WERI-Rb-1 (cell line): ENCODE results near the gene C9orf85.
"Not testable (repeated sequence)": the region's sequence is repeated elsewhere in the genome, so short reads cannot be mapped to it uniquely, and the experiment has no call there.

ENCODE experiments used
- DNase-seq: peaks from one replicate; pipeline ENCODE4 v3.0.0-alpha.2; 2020
- H3K27ac ChIP-seq: fragments of 250-450 bp; sonication (Bioruptor Pico); 2 replicates; pipeline ENCODE4 v1.5.1; 2020; ENCODE audit warnings: mild to moderate bottlenecking, moderate library complexity
- H3K27me3 ChIP-seq: fragments of 250-450 bp; sonication (Bioruptor Pico); 2 replicates; pipeline ENCODE4 v1.5.1; 2021; ENCODE audit warnings: mild to moderate bottlenecking, low read depth, moderate library complexity; ENCODE audit not compliant: insufficient read depth, severe bottlenecking
- H3K36me3 ChIP-seq: fragments of 250-450 bp; sonication (Bioruptor Pico); 2 replicates; pipeline ENCODE4 v1.5.1; 2020; ENCODE audit warnings: mild to moderate bottlenecking, moderate library complexity
- H3K4me3 ChIP-seq: 2 replicates; pipeline ENCODE4 v1.5.1; 2011; ENCODE audit warnings: low read depth, mild to moderate bottlenecking, control low read depth, low read length
- H3K9me3 ChIP-seq: fragments of 250-450 bp; sonication (Bioruptor Pico); 2 replicates; pipeline ENCODE4 v1.5.1; 2021; ENCODE audit warnings: mild to moderate bottlenecking, moderate library complexity; ENCODE audit not compliant: severe bottlenecking
- CTCF ChIP-seq: IDR thresholded peaks from 2 replicates; pipeline ENCODE4 v1.5.1; 2011; ENCODE audit warnings: low read depth, mild to moderate bottlenecking, control low read depth, inconsistent platforms, low read length

Gene C9orf85

GRCh38 chr9:71955300-71955915 lies 44.0 kb downstream of the C9orf85 start:
- H3K27me3 ChIP-seq, result no peaks in the 10 kb centered on the region
- H3K27ac ChIP-seq, result no peak overlapping the region
- H3K4me3 ChIP-seq, result no peak overlapping the region
- no peak for TF ChIP-seq CTCF
- no peak for DNase-seq
- H3K36me3 ChIP-seq, result peaks cover 2% of the 10 kb centered on the region
- H3K9me3 ChIP-seq, result no peaks in the 10 kb centered on the region

DNA sequence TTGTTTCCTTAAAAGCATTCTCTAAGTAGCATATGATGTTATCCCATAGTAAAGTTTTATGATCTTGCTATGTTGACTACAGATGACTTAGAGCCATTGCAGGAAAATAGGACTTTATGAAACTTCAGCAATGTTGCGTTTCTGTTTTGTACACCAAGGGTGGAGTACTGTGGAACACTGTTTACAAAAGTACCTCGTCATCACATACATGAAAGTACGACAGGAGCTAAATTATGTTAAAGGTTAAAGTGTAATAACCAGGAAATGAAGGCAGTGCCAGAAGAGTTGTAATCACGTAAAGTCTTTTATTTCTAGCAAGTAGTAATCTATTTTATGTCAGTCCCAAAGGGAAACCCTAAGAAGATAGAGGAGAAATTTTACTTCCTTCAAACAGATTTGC lies 50.9 kb downstream of the C9orf85 start:
- no peak for DNase-seq
- H3K4me3 ChIP-seq, result no peak overlapping the region
- no peaks in the 10 kb centered on the region for H3K27me3 ChIP-seq
- no peak for TF ChIP-seq CTCF
- no peak overlapping the region for H3K27ac ChIP-seq
- no peaks in the 10 kb centered on the region for H3K9me3 ChIP-seq
- 0 out of 2 replicates have a peak, but pooled peaks cover 3% of the 10 kb centered on the region for H3K36me3 ChIP-seq

GRCh38 chr9:71963471-71963996 lies 52.1 kb downstream of the C9orf85 start:
- not testable (repeated sequence) for DNase-seq, H3K27me3 ChIP-seq, H3K36me3 ChIP-seq, H3K27ac ChIP-seq, H3K9me3 ChIP-seq, H3K4me3 ChIP-seq

- 0 out of 2 replicates have a peak, but pooled peaks cover 3% of the 10 kb centered on the region for H3K36me3 ChIP-seq
- H3K4me3 ChIP-seq, result no peak overlapping the region
- no peak overlapping the region for H3K27ac ChIP-seq
- H3K9me3 ChIP-seq, result no peaks in the 10 kb centered on the region
- DNase-seq, result no peak
- H3K27me3 ChIP-seq, result no peaks in the 10 kb centered on the region
- TF ChIP-seq CTCF, result no peak
Observed at GRCh38 chr9:71965403-71965802, 54.0 kb downstream of the C9orf85 start.

DNA sequence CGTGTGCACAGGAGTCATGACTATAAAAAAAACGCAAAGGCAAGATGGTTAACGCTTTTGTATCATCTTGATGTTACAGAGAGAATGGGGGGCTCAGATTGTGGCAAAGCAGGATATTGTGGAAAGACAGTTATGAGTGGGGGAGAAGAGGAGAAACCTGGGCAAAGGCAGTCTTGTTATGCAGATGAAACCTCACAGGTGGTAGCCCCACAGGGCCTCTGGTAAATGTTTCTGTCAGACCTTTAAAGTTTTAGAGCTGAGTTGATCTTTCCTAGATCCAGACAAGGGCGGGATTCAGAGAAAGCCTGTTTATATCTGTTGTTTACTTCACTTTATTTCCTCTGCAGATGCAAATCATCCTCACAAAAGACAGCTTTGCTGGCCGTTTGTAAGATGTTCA lies 55.2 kb downstream of the C9orf85 start:
- Histone ChIP-seq H3K27ac (no peak overlapping the region), H3K4me3 (no peak overlapping the region)

More for the DNA sequence above, 55.2 kb downstream of the C9orf85 start:
- H3K27me3 ChIP-seq, result no peaks in the 10 kb centered on the region
- no peak for DNase-seq
- H3K36me3 ChIP-seq, result 0 out of 2 replicates have a peak, but pooled peaks cover 3% of the 10 kb centered on the region
- no peak for TF ChIP-seq CTCF
- H3K9me3 ChIP-seq, result no peaks in the 10 kb centered on the region
